Heart right ventricle (tissue), 16 donors: ENCODE results near the gene STAM. TPM values are rescaled to one million over a fixed set of nuclear protein-coding genes. Genes with fewer than 3 reads are reported as not detected.

Experiments
- ATAC-seq, 8 donors: fragments of 200-7000 bp; cut with Tn5 transposase; one replicate each; pipeline ENCODE4 v1.9.1; 2020; ENCODE audit warnings: mild to moderate bottlenecking in 8 of 8, moderate library complexity in 8 of 8, moderate number of reproducible peaks in 1 of 8
- DNase-seq, 2 donors: peaks; one replicate each; pipeline ENCODE4 v3.0.0-alpha.2; 2020
- H3K27ac ChIP-seq, 10 donors: fragments of 200-600 bp; sonication (generic) in 2 of 10; one replicate each; pipeline versions ENCODE4 v1.5.0 to v1.8.0; 2020 to 2022; ENCODE audit warnings: mild to moderate bottlenecking in 3 of 10
- H3K27me3 ChIP-seq, 7 donors: fragments of 200-600 bp; one replicate each; pipeline ENCODE4 v1.8.0; 2021 to 2022; ENCODE audit warnings: mild to moderate bottlenecking in 2 of 7
- H3K36me3 ChIP-seq, 9 donors: fragments of 200-600 bp; sonication (generic) in 1 of 9; one replicate each; pipeline versions ENCODE4 v1.5.0 to v1.8.0; 2020 to 2022; ENCODE audit warnings: mild to moderate bottlenecking in 2 of 9
- H3K4me1 ChIP-seq, 9 donors: fragments of 200-600 bp; sonication (generic) in 1 of 9; one replicate each; pipeline versions ENCODE4 v1.5.0 to v1.8.0; 2020 to 2022; ENCODE audit warnings: mild to moderate bottlenecking in 4 of 9
- H3K4me3 ChIP-seq, 10 donors: fragments of 200-600 bp; sonication (generic) in 2 of 10; one replicate each; pipeline versions ENCODE4 v1.5.0 to v1.8.0; 2020 to 2022; ENCODE audit warnings: mild to moderate bottlenecking in 7 of 10, moderate library complexity in 2 of 10
- H3K9me3 ChIP-seq, 11 donors: fragments of 200-600 bp in 10 of 11; sonication (generic) in 2 of 11; one replicate each; pipeline versions ENCODE4 v1.5.0 to v1.8.0; 2013 to 2022; ENCODE audit warnings: mild to moderate bottlenecking in 2 of 11, control low read depth in 1 of 11, moderate library complexity in 1 of 11
- CTCF ChIP-seq, 9 donors: fragments of 200-600 bp; sonication (generic) in 2 of 9; IDR thresholded peaks; one replicate each; pipeline versions ENCODE4 v1.5.0 to v1.8.0; 2021 to 2022; ENCODE audit warnings: antibody characterized with exemption in 9 of 9, mild to moderate bottlenecking in 5 of 9, moderate library complexity in 1 of 9
- WGBS, 2 donors: extraction: QIAGEN DNeasy Blood & Tissue Kit; methylation state at CpG; one replicate each; pipeline ENCODE4 v1.1.7; 2013; ENCODE audit warnings: inconsistent platforms in 1 of 2; 5-methylcytosine and 5-hydroxymethylcytosine counted together
- intact Hi-C, 10 donors: fragments of 100-400 bp; cut with DNase I; formaldehyde crosslinking; loops; one replicate each; pipeline versions ENCODE4 v1.11.1 to v1.14.2; 2022
- polyA plus RNA-seq, 2 donors: library from polyadenylated mRNA; stranded (reverse); fragments of 200-250 nt; gene quantifications; one replicate each; pipeline ENCODE4 v1.2.3, GENCODE V29; 2013
- total RNA-seq, 10 donors: library from RNA; stranded (reverse); fragmentation: NEBNext Ultra II Directional in 3 of 10; extraction: Animal tissue kit (Norgen Biotek cat#: 25700) in 3 of 10; gene quantifications; one replicate each; pipeline versions ENCODE4 v1.2.1 to v1.2.4, GENCODE V29; 2021 to 2023
- donor health status: Arrhythmogenic right ventricular cardiomyopathy.
- donor health status: ischemic (EF 13 %, LVEDD 7.1; RV severe dilation, severe dysfunction).
- donor health status: healthy with polysubstance abuse.
- donor health status: DM: no; HTN: yes; CAD: no.
- donor health status: DM: no; HTN: no; CAD: no.
- donor health status: ischemic (EF 25% LVEDD 6.9; RV normal size, moderate dysfunction).
- donor health status: ischemic (EF 25% LVEDD 5.7; RV mildly dilated, moderate dysfunction).
- donor health status: healthy.
- donor health status: DM: yes; HTN: yes; CAD: no.
- donor health status: Ischemic cardiomyopathy.
- donor health status: ischemic (EF 35%, LVEDD 5.7; RV mildly dilated, moderate dysfunction).
- donor health status: nonischemic (EF 11% LVEDD 7.7; RV severe dilation, severe dysfunction).
- donor health status: DM: yes; HTN: yes; CAD: no.
- donor health status: PGD.
- donor health status: ischemic (EF 29% LVEDD 5.4; RV normal size, mild dysfunction).
- donor health status: nonischemic (EF 23%, LVEDD 6.1; RV moderate dilation, normal function).

Gene STAM
- total and polyA plus RNA-seq, 12 donors: 9.9 to 43.5 (median 29.3) TPM

GRCh38 chr10:17765602-17766001 is 121.7 kb downstream of the STAM start:
- peaks cover 0 to 11% (median 0%) of the 10 kb centered on the region in 11 donors for H3K9me3 ChIP-seq
- WGBS, 2 donors: 59 to 75% methylated on average over 3 of the region's 3 CpGs
- intact Hi-C loops: no loop called here

More at GRCh38 chr10:17765602-17766001, 121.7 kb downstream of the STAM start:
- no peak overlapping the region for H3K4me3 ChIP-seq
- TF ChIP-seq CTCF (IDR thresholded peaks at IDR 0.05): no peak
- no peaks in the 10 kb centered on the region for H3K27me3 ChIP-seq
- ATAC-seq (no peak), DNase-seq (no peak)
- H3K36me3 ChIP-seq: no peaks in the 10 kb centered on the region
- peaks cover 0 to 26% (median 0%) of the 10 kb centered on the region in 9 donors for H3K4me1 ChIP-seq
- H3K27ac ChIP-seq: peak overlapping the region in 1 of 10 donors; percentile 32

Other genes with a start within 250 kb of the STAM start
- gene ST8SIA6, start 189.6 kb upstream of the STAM start, total RNA-seq: 10 to 100 TPM in 4 of 10 donors, 1 to 10 TPM in 6; 3.3 to 12.8 (median 8.9) TPM
- gene ST8SIA6, start 189.6 kb upstream of the STAM start, polyA plus RNA-seq: 1 to 10 TPM; 1.8 TPM
- gene HACD1, start 26.8 kb upstream of the STAM start, total RNA-seq: 100 to 1,000 TPM; 133 to 227 (median 170) TPM
- gene HACD1, start 26.8 kb upstream of the STAM start, polyA plus RNA-seq: 100 to 1,000 TPM; 109 to 242 TPM
- gene TMEM236, start 108.0 kb downstream of the STAM start, total RNA-seq: 1 to 10 TPM in 2 of 10 donors, under 1 TPM in 7, not detected in 1; 0.08 to 2.5 (median 0.34) TPM
- gene TMEM236, start 108.0 kb downstream of the STAM start, polyA plus RNA-seq: under 1 TPM; 0.13 to 0.37 TPM
- gene MRC1, start 165.2 kb downstream of the STAM start, total RNA-seq: 10 to 100 TPM in 5 of 10 donors, 1 to 10 TPM in 5; 4.3 to 84.0 (median 9.1) TPM
- 1 to 10 TPM; 4.1 to 5.9 TPM for gene MRC1, start 165.2 kb downstream of the STAM start, polyA plus RNA-seq